Activated naive CD4-positive, alpha-beta T cell treated with anti-CD3 and anti-CD28 coated beads, Interleukin-2, amount 50 U/mL, for 16 hours (primary cell): Measurements from ENCODE around the gene GNG10.
"Not testable (repeated sequence)": the region's sequence is repeated elsewhere in the genome, so short reads cannot be mapped to it uniquely, and the experiment has no call there.

ENCODE experiments used
- DNase-seq: peaks from one replicate; pipeline ENCODE4 v3.0.0-alpha.2; 2020

Gene GNG10

GRCh38 chr9:111661150-111661801 is at the start of gene GNG10:
GNG10 (plus strand) TSS chr9:111661605; CDS start chr9:111661635, 30 bp downstream.
- peak; percentile 76 for DNase-seq

- DNase-seq = no peak
Measured at GRCh38 chr9:111613436-111614040, 47.9 kb upstream of the GNG10 start.

GRCh38 chr9:111615928-111616327 is 45.5 kb upstream of the GNG10 start:
- DNase-seq = no peak

GRCh38 chr9:111617349-111617748 is 44.1 kb upstream of the GNG10 start:
- DNase-seq = not testable (repeated sequence)

GRCh38 chr9:111621895-111622480 is 39.4 kb upstream of the GNG10 start:
- no peak for DNase-seq

GRCh38 chr9:111622626-111623025 is 38.8 kb upstream of the GNG10 start:
- DNase-seq = no peak

GRCh38 chr9:111627260-111627963 is 34.0 kb upstream of the GNG10 start:
- DNase-seq = no peak

GRCh38 chr9:111628411-111628810 is 33.0 kb upstream of the GNG10 start:
- no peak for DNase-seq

GRCh38 chr9:111630182-111630963 is 31.0 kb upstream of the GNG10 start:
- DNase-seq = no peak

- DNase-seq = no peak
Measured at GRCh38 chr9:111630964-111631213, 30.5 kb upstream of the GNG10 start.

- peak; percentile 95 for DNase-seq
Measured at GRCh38 chr9:111631214-111631971, 30.0 kb upstream of the GNG10 start, which contains the start of gene DNAJC25. DNAJC25 (plus strand) TSS chr9:111631334; CDS start chr9:111631408, 74 bp downstream.

- DNase-seq = no peak
Measured at GRCh38 chr9:111632060-111632459, 29.3 kb upstream of the GNG10 start.

GRCh38 chr9:111632695-111633388 is 28.6 kb upstream of the GNG10 start:
- no peak for DNase-seq

GRCh38 chr9:111633389-111633736 is 28.0 kb upstream of the GNG10 start:
- DNase-seq = no peak

GRCh38 chr9:111634860-111635259 is 26.5 kb upstream of the GNG10 start:
- DNase-seq = no peak

GRCh38 chr9:111637421-111637950 is 23.9 kb upstream of the GNG10 start:
- no peak for DNase-seq

- no peak for DNase-seq
Measured at GRCh38 chr9:111644195-111644772, 17.1 kb upstream of the GNG10 start.

GRCh38 chr9:111645806-111646205 is 15.6 kb upstream of the GNG10 start:
- DNase-seq = no peak

GRCh38 chr9:111646417-111646816 is 15.0 kb upstream of the GNG10 start:
- no peak for DNase-seq

GRCh38 chr9:111648066-111648465 is 13.3 kb upstream of the GNG10 start:
- DNase-seq = no peak

GRCh38 chr9:111649016-111649415 is 12.4 kb upstream of the GNG10 start:
- no peak for DNase-seq
